Measurements from ENCODE around the gene TAF4.

GRCh38 chr20:62011403-62011790, 54.3 kb downstream of the TAF4 start:
- no peak for TF ChIP-seq POLR2A (IDR thresholded peaks at IDR 0.05)
- no peak for TF ChIP-seq CTCF (IDR thresholded peaks at IDR 0.05)
